Measurements from ENCODE around the gene CRNN.

The CRNN gene

GRCh38 chr1:152413909-152414308, at the start of gene CRNN:
Gene CRNN, minus strand, starts transcription at chr1:152414263. Its CDS starts 2,030 bp downstream, at chr1:152412233.
- no peak within 1 kb of the TSS for H3K4me3 Mint-ChIP-seq
- H3K27me3 Mint-ChIP-seq, result peaks cover 12% of the 10 kb centered on the region
- no peaks in the 10 kb centered on the region for H3K4me1 Mint-ChIP-seq
- no peaks in the 10 kb centered on the region for H3K9me3 Mint-ChIP-seq
- no peak within 1 kb of the TSS for H3K27ac Mint-ChIP-seq
- H3K36me3 Mint-ChIP-seq, result no peaks in the 10 kb centered on the region

- H3K4me1 Mint-ChIP-seq, result peaks cover 29% of the 10 kb centered on the region
- no peak overlapping the region for H3K27ac Mint-ChIP-seq
- H3K27me3 Mint-ChIP-seq, result peaks cover 2% of the 10 kb centered on the region
- H3K4me3 Mint-ChIP-seq, result no peak overlapping the region
- no peaks in the 10 kb centered on the region for H3K9me3 Mint-ChIP-seq
- peaks cover 2% of the 10 kb centered on the region for H3K36me3 Mint-ChIP-seq
These were observed 48.6 kb upstream of the CRNN start for GRCh38 chr1:152462636-152463035.

GRCh38 chr1:152461544-152461943, 47.5 kb upstream of the CRNN start:
- Mint-ChIP-seq H3K27ac (peak overlapping the region; percentile 55), H3K36me3 (no peaks in the 10 kb centered on the region), H3K27me3 (no peaks in the 10 kb centered on the region), H3K4me1 (peaks cover 29% of the 10 kb centered on the region), H3K9me3 (no peaks in the 10 kb centered on the region), H3K4me3 (no peak overlapping the region)

- H3K4me3 Mint-ChIP-seq, result peak overlapping the region; percentile 24
- H3K27ac Mint-ChIP-seq, result no peak overlapping the region
- no peaks in the 10 kb centered on the region for H3K36me3 Mint-ChIP-seq
- H3K9me3 Mint-ChIP-seq, result no peaks in the 10 kb centered on the region
- H3K4me1 Mint-ChIP-seq, result peaks cover 29% of the 10 kb centered on the region
- no peaks in the 10 kb centered on the region for H3K27me3 Mint-ChIP-seq
These were observed 46.5 kb upstream of the CRNN start for GRCh38 chr1:152460529-152460899.

- peak overlapping the region; percentile 24 for H3K4me3 Mint-ChIP-seq
- H3K4me1 Mint-ChIP-seq, result peaks cover 29% of the 10 kb centered on the region
- H3K36me3 Mint-ChIP-seq, result no peaks in the 10 kb centered on the region
- peak overlapping the region; percentile 66 for H3K27ac Mint-ChIP-seq
- H3K27me3 Mint-ChIP-seq, result no peaks in the 10 kb centered on the region
- no peaks in the 10 kb centered on the region for H3K9me3 Mint-ChIP-seq
These were observed 45.8 kb upstream of the CRNN start for GRCh38 chr1:152459596-152460528.

GRCh38 chr1:152458384-152459185, 44.5 kb upstream of the CRNN start:
- Mint-ChIP-seq H3K27ac (no peak overlapping the region), H3K4me1 (peaks cover 29% of the 10 kb centered on the region), H3K9me3 (no peaks in the 10 kb centered on the region), H3K36me3 (no peaks in the 10 kb centered on the region), H3K27me3 (no peaks in the 10 kb centered on the region), H3K4me3 (no peak overlapping the region)

GRCh38 chr1:152457561-152457960, 43.5 kb upstream of the CRNN start:
- Mint-ChIP-seq H3K36me3 (no peaks in the 10 kb centered on the region), H3K27me3 (no peaks in the 10 kb centered on the region), H3K9me3 (no peaks in the 10 kb centered on the region), H3K27ac (no peak overlapping the region), H3K4me1 (peaks cover 29% of the 10 kb centered on the region), H3K4me3 (no peak overlapping the region)

GRCh38 chr1:152457071-152457470, 43.0 kb upstream of the CRNN start:
- no peaks in the 10 kb centered on the region for H3K36me3 Mint-ChIP-seq
- H3K27ac Mint-ChIP-seq, result no peak overlapping the region
- no peaks in the 10 kb centered on the region for H3K27me3 Mint-ChIP-seq
- H3K4me3 Mint-ChIP-seq, result no peak overlapping the region
- H3K4me1 Mint-ChIP-seq, result peaks cover 29% of the 10 kb centered on the region
- no peaks in the 10 kb centered on the region for H3K9me3 Mint-ChIP-seq

GRCh38 chr1:152451254-152451653, 37.2 kb upstream of the CRNN start:
- no peak overlapping the region for H3K4me3 Mint-ChIP-seq
- H3K9me3 Mint-ChIP-seq, result no peaks in the 10 kb centered on the region
- no peaks in the 10 kb centered on the region for H3K4me1 Mint-ChIP-seq
- H3K27ac Mint-ChIP-seq, result no peak overlapping the region
- no peaks in the 10 kb centered on the region for H3K36me3 Mint-ChIP-seq
- H3K27me3 Mint-ChIP-seq, result no peaks in the 10 kb centered on the region

GRCh38 chr1:152449661-152450060, 35.6 kb upstream of the CRNN start:
- Mint-ChIP-seq H3K4me3 (no peak overlapping the region), H3K27me3 (no peaks in the 10 kb centered on the region), H3K9me3 (no peaks in the 10 kb centered on the region), H3K36me3 (no peaks in the 10 kb centered on the region), H3K27ac (no peak overlapping the region), H3K4me1 (no peaks in the 10 kb centered on the region)

- Mint-ChIP-seq H3K27me3 (no peaks in the 10 kb centered on the region), H3K4me3 (no peak overlapping the region), H3K9me3 (no peaks in the 10 kb centered on the region), H3K36me3 (no peaks in the 10 kb centered on the region), H3K4me1 (no peaks in the 10 kb centered on the region), H3K27ac (no peak overlapping the region)
These were observed 34.4 kb upstream of the CRNN start for GRCh38 chr1:152448496-152448895.

- Mint-ChIP-seq H3K4me1 (no peaks in the 10 kb centered on the region), H3K9me3 (no peaks in the 10 kb centered on the region), H3K27me3 (no peaks in the 10 kb centered on the region), H3K27ac (no peak overlapping the region), H3K36me3 (no peaks in the 10 kb centered on the region), H3K4me3 (no peak overlapping the region)
These were observed 34.0 kb upstream of the CRNN start for GRCh38 chr1:152448095-152448494.

- Mint-ChIP-seq H3K27ac (no peak overlapping the region), H3K4me3 (no peak overlapping the region), H3K27me3 (no peaks in the 10 kb centered on the region), H3K4me1 (no peaks in the 10 kb centered on the region), H3K36me3 (no peaks in the 10 kb centered on the region), H3K9me3 (no peaks in the 10 kb centered on the region)
These were observed 33.4 kb upstream of the CRNN start for GRCh38 chr1:152447484-152447883.

GRCh38 chr1:152444045-152444444, 30.0 kb upstream of the CRNN start:
- Mint-ChIP-seq H3K27ac (no peak overlapping the region), H3K36me3 (no peaks in the 10 kb centered on the region), H3K27me3 (no peaks in the 10 kb centered on the region), H3K9me3 (no peaks in the 10 kb centered on the region), H3K4me3 (no peak overlapping the region), H3K4me1 (peaks cover 8% of the 10 kb centered on the region)

GRCh38 chr1:152442765-152443164, 28.7 kb upstream of the CRNN start:
- no peak overlapping the region for H3K27ac Mint-ChIP-seq
- H3K4me1 Mint-ChIP-seq, result peaks cover 8% of the 10 kb centered on the region
- no peaks in the 10 kb centered on the region for H3K9me3 Mint-ChIP-seq
- no peaks in the 10 kb centered on the region for H3K27me3 Mint-ChIP-seq
- H3K36me3 Mint-ChIP-seq, result no peaks in the 10 kb centered on the region
- no peak overlapping the region for H3K4me3 Mint-ChIP-seq

- Mint-ChIP-seq H3K9me3 (no peaks in the 10 kb centered on the region), H3K27me3 (peaks cover 2% of the 10 kb centered on the region), H3K4me1 (peaks cover 8% of the 10 kb centered on the region), H3K36me3 (no peaks in the 10 kb centered on the region), H3K27ac (no peak overlapping the region), H3K4me3 (no peak overlapping the region)
These were observed 28.2 kb upstream of the CRNN start for GRCh38 chr1:152442301-152442700.

All from activated naive CD4-positive, alpha-beta T cell treated with anti-CD3 and anti-CD28 coated beads, Interleukin-2, amount 50 U/mL, for 24 hours (primary cell).